ENCODE results near the gene MED7.

DNA sequence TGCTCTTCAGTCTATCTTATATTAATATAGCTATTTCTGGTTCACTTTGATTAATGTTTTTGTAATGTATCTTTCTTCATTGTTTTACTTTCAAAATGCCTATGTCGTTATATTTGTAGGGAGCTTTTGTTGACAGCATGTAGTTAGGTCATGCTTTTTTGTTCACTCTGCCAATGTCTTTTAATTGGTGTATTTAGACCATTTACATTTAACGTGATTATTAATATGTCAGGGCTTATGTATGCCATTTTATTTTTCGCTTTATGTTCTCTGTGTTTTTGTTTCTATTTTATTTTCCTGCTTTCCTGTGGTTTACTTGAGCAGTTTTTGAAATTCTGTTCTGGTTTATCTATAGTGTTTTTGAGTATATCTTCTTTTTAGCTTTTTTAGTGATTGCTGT, 12.6 kb upstream of the MED7 start:
- no peak for TF ChIP-seq CTCF (IDR thresholded peaks at IDR 0.05)
- no peak for TF ChIP-seq EZH2 (IDR thresholded peaks at IDR 0.05; ENCODE audit: borderline replicate concordance, insufficient read depth, low read depth, low read length, poor library complexity, severe bottlenecking)
